ENCODE data around the gene OR1J1. TPM values are rescaled to one million over a fixed set of nuclear protein-coding genes. Genes with fewer than 3 reads are reported as not detected.

OR1J1 gene
- total RNA-seq, 1 donor from 2014 or later = not detected

GRCh38 chr9:122444041-122444733 lies 33.5 kb downstream of the OR1J1 start:
- no peak for ATAC-seq

- ATAC-seq = no peak
Measured at GRCh38 chr9:122442568-122442967, 35.2 kb downstream of the OR1J1 start.

Other genes starting within 250 kb of the OR1J1 start
- gene LHX6, start 249.0 kb downstream of the OR1J1 start, total RNA-seq = 1.3 TPM
- gene RBM18, start 213.1 kb downstream of the OR1J1 start, total RNA-seq = 15.7 TPM
- gene MRRF, start 213.0 kb downstream of the OR1J1 start, total RNA-seq = 36.5 TPM
- gene PTGS1, start 106.9 kb downstream of the OR1J1 start, total RNA-seq = 29.9 TPM
- gene OR1J2, start 32.9 kb upstream of the OR1J1 start, total RNA-seq = not detected
- gene OR1J4, start 41.2 kb upstream of the OR1J1 start, total RNA-seq = 0.20 TPM
- gene OR1N1, start 49.4 kb upstream of the OR1J1 start, total RNA-seq = not detected
- gene OR1N2, start 75.2 kb upstream of the OR1J1 start, total RNA-seq = not detected
- not detected for gene OR1L8, start 105.5 kb upstream of the OR1J1 start, total RNA-seq
- not detected for gene OR1Q1, start 136.8 kb upstream of the OR1J1 start, total RNA-seq
- not detected for gene OR1B1, start 179.7 kb upstream of the OR1J1 start, total RNA-seq
- gene OR1L1, start 183.8 kb upstream of the OR1J1 start, total RNA-seq = not detected
- gene OR1L3, start 197.2 kb upstream of the OR1J1 start, total RNA-seq = not detected
- not detected for gene OR1L4, start 246.1 kb upstream of the OR1J1 start, total RNA-seq